ENCODE data around the gene PPA1.
"Not testable (repeated sequence)": the region's sequence is repeated elsewhere in the genome, so short reads cannot be mapped to it uniquely, and the experiment has no call there.

The PPA1 gene

DNA sequence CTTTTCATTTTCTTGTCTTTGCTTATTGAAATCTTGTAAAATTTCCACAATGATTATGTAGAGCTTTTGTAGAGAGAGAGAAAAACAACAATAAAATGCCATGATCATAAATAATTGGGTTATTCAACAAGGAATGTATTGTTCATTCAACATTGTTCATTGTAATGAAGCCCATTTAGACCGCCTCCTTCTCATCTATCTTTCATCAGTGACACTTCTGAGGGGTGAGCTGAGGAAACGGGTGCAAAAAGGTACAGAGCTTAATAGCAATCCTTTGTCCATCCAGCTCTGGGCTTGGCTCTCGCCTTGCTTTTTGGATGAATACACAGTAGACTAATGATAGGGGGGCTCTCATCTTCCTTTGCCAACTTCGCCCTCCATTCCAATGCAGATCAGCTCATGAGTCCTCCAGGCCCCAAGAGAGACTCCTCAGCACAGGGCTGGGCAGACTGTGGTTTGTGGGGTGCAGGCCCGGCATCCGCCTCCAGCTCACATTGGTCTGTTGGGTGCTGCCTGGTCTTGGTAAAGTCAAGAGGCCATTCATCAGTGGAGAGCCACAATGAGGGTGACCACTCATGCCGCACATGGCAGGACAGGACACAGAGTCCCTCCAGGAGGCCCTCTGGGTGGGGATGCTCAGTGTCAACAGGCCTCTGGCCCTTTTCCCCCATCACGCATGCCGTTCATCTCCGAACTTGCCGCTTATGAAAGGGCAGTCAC, 17.9 kb upstream of the PPA1 start:
- Histone ChIP-seq H3F3A (ENCODE audit: insufficient read depth, low read length) (no peaks in the 10 kb centered on the region), H3K79me2 (ENCODE audit: insufficient read depth, low read length) (no peaks in the 10 kb centered on the region), H3K36me3 (ENCODE audit: insufficient read depth, low read length) (no peaks in the 10 kb centered on the region), H3K27me3 (ENCODE audit: insufficient read depth, low read length) (peaks cover 9% of the 10 kb centered on the region), H4K20me1 (ENCODE audit: insufficient read depth, low read length) (no peaks in the 10 kb centered on the region), H3K9me3 (ENCODE audit: low read length) (no peaks in the 10 kb centered on the region), H3K4me2 (ENCODE audit: low read length) (no peak overlapping the region), H3K27ac (ENCODE audit: low read depth, low read length, poor library complexity, severe bottlenecking) (no peak overlapping the region), H3K4me1 (ENCODE audit: insufficient read depth, low read length, severe bottlenecking) (no peaks in the 10 kb centered on the region), H2AFZ (ENCODE audit: low read length) (no peak overlapping the region), H3K4me3 (ENCODE audit: low read depth, low read length, poor library complexity, severe bottlenecking) (no peak overlapping the region), H3K9me2 (ENCODE audit: low read depth, low read length) (no peaks in the 10 kb centered on the region), H3K9ac (ENCODE audit: low read length) (no peak overlapping the region)
- TF ChIP-seq, protein P1, sequence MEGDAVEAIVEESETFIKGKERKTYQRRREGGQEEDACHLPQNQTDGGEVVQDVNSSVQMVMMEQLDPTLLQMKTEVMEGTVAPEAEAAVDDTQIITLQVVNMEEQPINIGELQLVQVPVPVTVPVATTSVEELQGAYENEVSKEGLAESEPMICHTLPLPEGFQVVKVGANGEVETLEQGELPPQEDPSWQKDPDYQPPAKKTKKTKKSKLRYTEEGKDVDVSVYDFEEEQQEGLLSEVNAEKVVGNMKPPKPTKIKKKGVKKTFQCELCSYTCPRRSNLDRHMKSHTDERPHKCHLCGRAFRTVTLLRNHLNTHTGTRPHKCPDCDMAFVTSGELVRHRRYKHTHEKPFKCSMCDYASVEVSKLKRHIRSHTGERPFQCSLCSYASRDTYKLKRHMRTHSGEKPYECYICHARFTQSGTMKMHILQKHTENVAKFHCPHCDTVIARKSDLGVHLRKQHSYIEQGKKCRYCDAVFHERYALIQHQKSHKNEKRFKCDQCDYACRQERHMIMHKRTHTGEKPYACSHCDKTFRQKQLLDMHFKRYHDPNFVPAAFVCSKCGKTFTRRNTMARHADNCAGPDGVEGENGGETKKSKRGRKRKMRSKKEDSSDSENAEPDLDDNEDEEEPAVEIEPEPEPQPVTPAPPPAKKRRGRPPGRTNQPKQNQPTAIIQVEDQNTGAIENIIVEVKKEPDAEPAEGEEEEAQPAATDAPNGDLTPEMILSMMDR (IDR thresholded peaks at IDR 0.05; ENCODE audit: low read length), result no peak
- TF ChIP-seq EZH2 (IDR thresholded peaks at IDR 0.05; ENCODE audit: borderline replicate concordance, low read length), result no peak

DNA sequence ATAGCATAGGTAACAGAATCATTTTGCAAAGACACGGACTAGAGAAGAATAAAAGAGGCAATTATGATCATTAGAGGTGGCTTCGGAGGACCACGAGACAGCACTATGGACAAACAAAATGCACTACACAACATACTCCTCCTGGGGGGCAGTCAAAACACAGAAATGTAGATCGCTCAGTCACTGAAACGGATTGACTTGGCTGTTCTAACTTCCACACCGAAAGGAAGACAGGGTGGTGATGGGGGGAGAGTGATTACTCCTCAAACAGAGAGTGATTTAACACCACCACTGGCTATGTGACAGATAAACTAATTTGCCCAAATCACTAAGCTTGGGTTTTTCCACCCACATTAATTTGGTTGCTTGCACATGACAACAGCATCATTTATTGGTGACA, 14.1 kb upstream of the PPA1 start:
- Histone ChIP-seq H3K4me2 (ENCODE audit: low read length) (no peak overlapping the region), H3K9me3 (ENCODE audit: low read length) (no peaks in the 10 kb centered on the region), H3F3A (ENCODE audit: insufficient read depth, low read length) (no peaks in the 10 kb centered on the region), H4K20me1 (ENCODE audit: insufficient read depth, low read length) (no peaks in the 10 kb centered on the region), H3K4me3 (ENCODE audit: low read depth, low read length, poor library complexity, severe bottlenecking) (no peak overlapping the region), H3K27me3 (ENCODE audit: insufficient read depth, low read length) (peaks cover 14% of the 10 kb centered on the region), H2AFZ (ENCODE audit: low read length) (no peak overlapping the region), H3K27ac (ENCODE audit: low read depth, low read length, poor library complexity, severe bottlenecking) (no peak overlapping the region), H3K79me2 (ENCODE audit: insufficient read depth, low read length) (no peaks in the 10 kb centered on the region), H3K9me2 (ENCODE audit: low read depth, low read length) (no peaks in the 10 kb centered on the region), H3K36me3 (ENCODE audit: insufficient read depth, low read length) (no peaks in the 10 kb centered on the region), H3K9ac (ENCODE audit: low read length) (no peak overlapping the region), H3K4me1 (ENCODE audit: insufficient read depth, low read length, severe bottlenecking) (no peaks in the 10 kb centered on the region)
- TF ChIP-seq, protein P1 (IDR thresholded peaks at IDR 0.05; ENCODE audit: low read length), result no peak
- no peak for TF ChIP-seq EZH2 (IDR thresholded peaks at IDR 0.05; ENCODE audit: borderline replicate concordance, low read length)

DNA sequence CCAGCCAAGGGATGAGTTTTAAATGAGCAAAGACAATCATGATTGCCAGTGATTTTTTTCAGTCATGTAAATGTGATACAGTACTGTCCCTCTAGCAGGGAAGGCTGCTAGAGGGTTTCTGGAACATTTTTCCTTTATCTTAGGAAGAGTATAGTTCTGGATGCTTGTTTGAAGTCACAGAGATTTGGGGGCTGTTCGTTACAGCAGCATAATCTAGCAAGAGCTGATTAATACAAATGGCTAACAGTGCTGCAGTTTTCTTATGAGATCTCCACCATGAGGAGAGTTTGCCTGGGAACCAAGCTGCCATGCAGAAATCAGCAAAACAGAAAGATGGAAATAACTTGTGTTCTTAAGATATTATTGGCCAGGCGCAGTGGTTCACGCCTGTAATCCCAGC, 7.9 kb upstream of the PPA1 start:
- Histone ChIP-seq H3K9ac (ENCODE audit: low read length) (no peak overlapping the region), H3F3A (ENCODE audit: insufficient read depth, low read length) (no peaks in the 10 kb centered on the region), H4K20me1 (ENCODE audit: insufficient read depth, low read length) (no peaks in the 10 kb centered on the region), H3K36me3 (ENCODE audit: insufficient read depth, low read length) (no peaks in the 10 kb centered on the region), H3K9me2 (ENCODE audit: low read depth, low read length) (no peaks in the 10 kb centered on the region), H3K27ac (ENCODE audit: low read depth, low read length, poor library complexity, severe bottlenecking) (no peak overlapping the region), H3K4me1 (ENCODE audit: insufficient read depth, low read length, severe bottlenecking) (no peaks in the 10 kb centered on the region), H3K27me3 (ENCODE audit: insufficient read depth, low read length) (0 out of 2 replicates have a peak, but pooled peaks cover 5% of the 10 kb centered on the region), H3K79me2 (ENCODE audit: insufficient read depth, low read length) (no peaks in the 10 kb centered on the region), H3K4me3 (ENCODE audit: low read depth, low read length, poor library complexity, severe bottlenecking) (no peak overlapping the region), H2AFZ (ENCODE audit: low read length) (no peak overlapping the region), H3K9me3 (ENCODE audit: low read length) (no peaks in the 10 kb centered on the region), H3K4me2 (ENCODE audit: low read length) (no peak overlapping the region)
- no peak for TF ChIP-seq EZH2 (IDR thresholded peaks at IDR 0.05; ENCODE audit: borderline replicate concordance, low read length)
- TF ChIP-seq, protein P1 (IDR thresholded peaks at IDR 0.05; ENCODE audit: low read length), result no peak

DNA sequence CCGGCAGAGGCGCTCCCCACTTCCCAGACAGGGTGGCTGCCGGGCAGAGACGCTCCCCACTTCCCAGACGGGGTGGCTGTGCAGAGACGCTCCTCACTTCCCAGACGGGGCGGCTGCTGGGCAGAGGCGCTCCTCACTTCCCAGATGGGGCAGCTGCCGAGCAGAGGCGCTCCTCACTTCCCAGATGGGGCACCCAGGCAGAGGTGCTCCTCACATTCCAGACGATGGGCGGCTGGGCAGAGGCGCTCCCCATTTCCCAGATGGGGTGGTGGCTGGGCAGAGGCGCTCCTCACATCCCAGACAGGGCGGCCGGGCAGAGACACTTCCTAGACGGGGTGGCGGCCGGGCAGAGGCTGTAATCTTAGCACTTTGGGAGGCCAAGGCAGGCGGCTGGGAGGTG, 6.8 kb upstream of the PPA1 start:
- not testable (repeated sequence) for H3K9me2 ChIP-seq (ENCODE audit: low read depth, low read length); H2AFZ ChIP-seq (ENCODE audit: low read length); H3K9ac ChIP-seq (ENCODE audit: low read length); H3K27me3 ChIP-seq (ENCODE audit: insufficient read depth, low read length); H3K9me3 ChIP-seq (ENCODE audit: low read length); H3K4me1 ChIP-seq (ENCODE audit: insufficient read depth, low read length, severe bottlenecking); H3K79me2 ChIP-seq (ENCODE audit: insufficient read depth, low read length); H3K4me2 ChIP-seq (ENCODE audit: low read length); H3K4me3 ChIP-seq (ENCODE audit: low read depth, low read length, poor library complexity, severe bottlenecking); H3F3A ChIP-seq (ENCODE audit: insufficient read depth, low read length); H3K36me3 ChIP-seq (ENCODE audit: insufficient read depth, low read length); H3K27ac ChIP-seq (ENCODE audit: low read depth, low read length, poor library complexity, severe bottlenecking); H4K20me1 ChIP-seq (ENCODE audit: insufficient read depth, low read length)

DNA sequence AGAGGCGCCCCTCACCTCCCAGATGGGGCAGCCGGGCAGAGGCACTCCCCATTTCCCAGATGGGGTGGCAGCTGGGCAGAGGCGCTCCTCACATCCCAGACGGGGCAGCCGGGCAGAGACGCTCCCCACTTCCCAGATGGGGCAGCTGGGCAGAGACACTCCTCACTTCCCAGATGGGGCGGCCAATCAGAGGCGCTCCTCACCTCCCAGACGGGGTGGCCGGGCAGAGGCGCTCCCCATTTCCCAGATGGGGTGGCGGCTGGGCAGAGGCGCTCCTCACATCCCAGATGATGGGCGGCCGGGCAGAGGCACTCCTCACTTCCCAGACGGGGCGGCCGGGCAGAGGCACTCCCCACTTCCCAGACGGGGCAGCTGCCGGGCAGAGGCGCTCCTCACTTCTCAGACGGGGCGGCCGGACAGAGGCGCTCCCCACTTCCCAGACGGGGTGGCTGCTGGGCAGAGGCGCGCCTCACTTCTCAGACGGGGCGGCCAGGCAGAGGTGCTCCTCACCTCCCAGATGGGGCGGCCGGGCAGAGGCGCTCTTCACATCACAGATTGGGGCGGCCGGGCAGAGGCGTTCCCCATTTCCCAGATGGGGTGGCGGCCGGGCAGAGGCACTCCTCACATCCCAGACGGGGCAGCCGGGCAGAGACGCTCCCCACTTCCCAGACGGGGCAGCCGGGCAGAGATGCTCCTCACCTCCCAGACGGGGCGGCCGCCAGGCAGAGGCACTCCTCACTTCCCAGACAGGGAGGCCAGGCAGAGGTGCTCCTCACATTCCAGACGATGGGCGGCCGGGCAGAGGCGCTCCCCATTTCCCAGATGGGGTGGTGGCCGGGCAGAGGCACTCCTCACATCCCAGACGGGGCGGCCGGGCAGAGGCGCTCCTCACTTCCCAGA, 6.1 kb upstream of the PPA1 start:
- H3K27ac ChIP-seq (ENCODE audit: low read depth, low read length, poor library complexity, severe bottlenecking); H3F3A ChIP-seq (ENCODE audit: insufficient read depth, low read length); H3K4me2 ChIP-seq (ENCODE audit: low read length); H3K9me2 ChIP-seq (ENCODE audit: low read depth, low read length); H3K9me3 ChIP-seq (ENCODE audit: low read length); H3K36me3 ChIP-seq (ENCODE audit: insufficient read depth, low read length); H2AFZ ChIP-seq (ENCODE audit: low read length); H3K79me2 ChIP-seq (ENCODE audit: insufficient read depth, low read length); H4K20me1 ChIP-seq (ENCODE audit: insufficient read depth, low read length); H3K4me3 ChIP-seq (ENCODE audit: low read depth, low read length, poor library complexity, severe bottlenecking); H3K9ac ChIP-seq (ENCODE audit: low read length); H3K27me3 ChIP-seq (ENCODE audit: insufficient read depth, low read length); H3K4me1 ChIP-seq (ENCODE audit: insufficient read depth, low read length, severe bottlenecking): not testable (repeated sequence)

Data from OCI-LY1 (cell line).